RWPE2 (cell line): ENCODE measurements around the gene LHX2.

ENCODE experiments used
- ATAC-seq: fragments of 200-7000 bp; cut with Tn5 transposase; 3 replicates; pipeline ENCODE4 v1.9.1; 2021; ENCODE audit warnings: low read depth
- DNase-seq: peaks from one replicate; pipeline ENCODE4 v3.0.0-alpha.2; 2020; ENCODE audit warnings: low spot score
- H3K27ac ChIP-seq: fragments of 450-650 bp; 2 replicates; pipeline ENCODE4 v1.5.1; 2017; ENCODE audit warnings: mild to moderate bottlenecking; ENCODE audit not compliant: poor library complexity, severe bottlenecking
- H3K27me3 ChIP-seq: fragments of 250-450 bp; sonication (Bioruptor Pico); 2 replicates; pipeline ENCODE4 v1.5.1; 2021; ENCODE audit warnings: mild to moderate bottlenecking, moderate library complexity; ENCODE audit not compliant: insufficient read depth, poor library complexity, severe bottlenecking
- H3K36me3 ChIP-seq: fragments of 250-450 bp; sonication (Bioruptor Pico); 2 replicates; pipeline ENCODE4 v1.5.1; 2020; ENCODE audit warnings: low read depth, mild to moderate bottlenecking, moderate library complexity
- H3K4me1 ChIP-seq: fragments of 250-450 bp; sonication (Bioruptor Pico); 2 replicates; pipeline ENCODE4 v1.5.1; 2021; ENCODE audit warnings: mild to moderate bottlenecking, moderate library complexity; ENCODE audit not compliant: insufficient read depth, poor library complexity, severe bottlenecking
- H3K4me3 ChIP-seq: fragments of 250-450 bp; sonication (Bioruptor Pico); 2 replicates; pipeline ENCODE4 v1.5.1; 2021; ENCODE audit warnings: mild to moderate bottlenecking, moderate library complexity; ENCODE audit not compliant: severe bottlenecking
- H3K9me3 ChIP-seq: fragments of 250-450 bp; sonication (Bioruptor Pico); 2 replicates; pipeline ENCODE4 v1.5.1; 2021; ENCODE audit warnings: mild to moderate bottlenecking, moderate library complexity; ENCODE audit not compliant: severe bottlenecking
- TF ChIP-seq, protein P1 (sequence below): fragments of 450-650 bp; IDR thresholded peaks from one replicate; pipeline ENCODE4 v1.5.1; 2017; ENCODE audit warnings: mild to moderate bottlenecking, moderate library complexity; ENCODE audit not compliant: poor library complexity, severe bottlenecking

The LHX2 gene

DNA sequence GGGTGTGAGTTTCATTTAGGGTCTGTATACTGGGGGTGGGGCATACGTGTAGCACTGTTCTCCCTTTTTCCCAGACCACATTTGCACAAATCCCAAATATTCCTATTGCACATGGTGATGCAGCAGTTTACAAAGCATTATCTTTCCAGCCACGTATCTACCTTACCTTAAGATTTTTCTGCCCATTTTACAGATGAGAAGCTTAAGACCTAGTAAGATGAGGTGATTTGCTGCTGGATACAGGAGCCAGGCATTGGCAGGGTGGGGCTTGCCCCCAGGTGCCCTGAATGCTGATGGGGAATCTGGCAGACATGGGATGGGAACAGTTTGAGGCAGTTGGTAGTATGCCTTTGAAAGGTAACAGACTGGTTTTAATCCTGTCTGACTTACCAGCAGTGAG is 12.5 kb downstream of the LHX2 start:
- DNase-seq (no peak), ATAC-seq (no peak)
- Histone ChIP-seq H3K4me1 (no peaks in the 10 kb centered on the region), H3K27me3 (peaks cover 62% of the 10 kb centered on the region), H3K36me3 (no peaks in the 10 kb centered on the region), H3K4me3 (no peak overlapping the region), H3K27ac (no peak overlapping the region), H3K9me3 (no peaks in the 10 kb centered on the region)
- TF ChIP-seq, protein P1, sequence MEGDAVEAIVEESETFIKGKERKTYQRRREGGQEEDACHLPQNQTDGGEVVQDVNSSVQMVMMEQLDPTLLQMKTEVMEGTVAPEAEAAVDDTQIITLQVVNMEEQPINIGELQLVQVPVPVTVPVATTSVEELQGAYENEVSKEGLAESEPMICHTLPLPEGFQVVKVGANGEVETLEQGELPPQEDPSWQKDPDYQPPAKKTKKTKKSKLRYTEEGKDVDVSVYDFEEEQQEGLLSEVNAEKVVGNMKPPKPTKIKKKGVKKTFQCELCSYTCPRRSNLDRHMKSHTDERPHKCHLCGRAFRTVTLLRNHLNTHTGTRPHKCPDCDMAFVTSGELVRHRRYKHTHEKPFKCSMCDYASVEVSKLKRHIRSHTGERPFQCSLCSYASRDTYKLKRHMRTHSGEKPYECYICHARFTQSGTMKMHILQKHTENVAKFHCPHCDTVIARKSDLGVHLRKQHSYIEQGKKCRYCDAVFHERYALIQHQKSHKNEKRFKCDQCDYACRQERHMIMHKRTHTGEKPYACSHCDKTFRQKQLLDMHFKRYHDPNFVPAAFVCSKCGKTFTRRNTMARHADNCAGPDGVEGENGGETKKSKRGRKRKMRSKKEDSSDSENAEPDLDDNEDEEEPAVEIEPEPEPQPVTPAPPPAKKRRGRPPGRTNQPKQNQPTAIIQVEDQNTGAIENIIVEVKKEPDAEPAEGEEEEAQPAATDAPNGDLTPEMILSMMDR = no peak

DNA sequence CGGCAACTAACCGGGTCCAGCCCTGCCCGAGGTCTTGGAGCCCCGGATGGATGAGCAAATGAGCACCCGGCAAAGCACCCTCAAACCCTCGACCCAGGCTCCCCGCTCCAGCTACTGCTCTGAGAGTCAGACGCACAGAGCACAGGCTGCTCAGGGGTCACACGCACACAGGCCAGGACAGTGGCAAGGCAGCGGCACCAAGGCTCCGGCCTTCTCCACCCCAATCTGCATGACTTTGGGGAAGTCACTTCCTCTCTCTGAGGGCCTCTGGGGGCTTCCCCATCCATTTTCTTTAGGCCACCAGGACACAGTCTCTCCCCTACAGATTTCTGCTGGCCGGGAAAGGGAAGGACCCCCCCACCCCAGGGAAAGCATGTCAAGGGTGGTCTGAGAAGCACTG is 18.0 kb downstream of the LHX2 start:
- no peak for DNase-seq

DNA sequence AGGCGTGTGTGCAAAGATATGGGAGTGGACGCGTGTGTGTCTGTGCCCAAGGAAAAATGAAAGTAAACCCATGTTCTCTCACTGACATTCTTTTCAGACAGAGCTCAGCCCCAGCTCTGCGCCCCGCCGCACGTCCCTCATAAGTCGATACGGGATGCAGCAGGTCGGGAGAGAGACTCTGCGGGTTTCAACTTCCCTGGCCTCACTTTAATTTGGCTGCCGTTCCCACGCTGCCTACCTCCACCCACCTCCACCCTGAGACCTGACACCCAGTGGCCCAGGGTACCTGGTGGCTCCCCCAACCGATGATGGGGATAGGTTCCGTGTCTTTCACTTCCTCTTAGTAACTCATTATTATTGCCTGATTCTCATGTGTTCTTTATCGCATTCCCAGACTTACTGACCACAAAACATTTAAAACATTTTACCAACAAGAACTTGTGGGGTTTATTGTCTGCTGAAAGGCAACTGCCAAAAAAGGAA is 19.4 kb downstream of the LHX2 start:
- TF ChIP-seq, protein P1 = no peak
- H3K36me3 ChIP-seq = no peaks in the 10 kb centered on the region
- no peaks in the 10 kb centered on the region for H3K4me1 ChIP-seq
- peaks cover 21% of the 10 kb centered on the region for H3K27me3 ChIP-seq
- no peak for DNase-seq
- no peak overlapping the region for H3K27ac ChIP-seq
- H3K9me3 ChIP-seq = no peaks in the 10 kb centered on the region
- no peak for ATAC-seq
- H3K4me3 ChIP-seq = no peak overlapping the region

More for the DNA sequence above, 18.0 kb downstream of the LHX2 start:
- H3K4me3 ChIP-seq = no peak overlapping the region
- peaks cover 29% of the 10 kb centered on the region for H3K27me3 ChIP-seq
- no peaks in the 10 kb centered on the region for H3K36me3 ChIP-seq
- H3K4me1 ChIP-seq = no peaks in the 10 kb centered on the region
- ATAC-seq = no peak
- TF ChIP-seq, protein P1 = no peak
- H3K27ac ChIP-seq = no peak overlapping the region
- H3K9me3 ChIP-seq = no peaks in the 10 kb centered on the region

DNA sequence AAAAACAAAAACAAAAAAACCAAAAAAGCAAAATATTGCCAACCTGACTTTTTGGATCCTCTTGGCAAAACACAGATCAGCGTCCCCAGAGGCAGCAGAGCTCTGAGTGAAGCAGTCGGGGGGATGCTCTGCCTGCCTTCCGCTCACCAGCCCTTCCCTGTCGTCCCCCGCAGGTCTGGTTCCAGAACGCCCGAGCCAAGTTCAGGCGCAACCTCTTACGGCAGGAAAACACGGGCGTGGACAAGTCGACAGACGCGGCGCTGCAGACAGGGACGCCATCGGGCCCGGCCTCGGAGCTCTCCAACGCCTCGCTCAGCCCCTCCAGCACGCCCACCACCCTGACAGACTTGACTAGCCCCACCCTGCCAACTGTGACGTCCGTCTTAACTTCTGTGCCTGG is 20.7 kb downstream of the LHX2 start:
- Histone ChIP-seq H3K4me1 (no peaks in the 10 kb centered on the region), H3K27ac (no peak overlapping the region), H3K4me3 (no peak overlapping the region), H3K36me3 (no peaks in the 10 kb centered on the region), H3K9me3 (no peaks in the 10 kb centered on the region), H3K27me3 (peaks cover 21% of the 10 kb centered on the region)
- ATAC-seq (no peak), DNase-seq (no peak)
- TF ChIP-seq, protein P1 = no peak

DNA sequence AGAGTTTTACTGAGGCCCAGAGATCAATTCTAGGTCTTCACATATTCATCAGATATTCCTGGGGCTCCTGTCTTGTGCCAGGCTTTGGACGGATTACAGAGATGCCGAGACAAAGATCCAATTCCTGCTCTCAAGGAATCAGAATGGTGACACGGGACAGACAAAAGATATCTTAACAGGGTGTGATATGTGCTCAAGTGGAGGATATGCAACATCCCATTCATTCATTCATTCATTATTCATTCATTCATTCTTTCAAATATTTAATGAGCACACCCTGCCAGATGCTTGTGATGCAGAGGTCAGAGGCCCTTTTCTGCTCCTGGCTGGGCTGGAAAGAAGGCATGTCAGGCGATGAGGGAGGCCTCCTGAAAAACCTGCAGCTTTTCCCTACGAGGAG is 21.8 kb downstream of the LHX2 start:
- TF ChIP-seq, protein P1 = no peak
- Histone ChIP-seq H3K27me3 (peaks cover 21% of the 10 kb centered on the region), H3K36me3 (no peaks in the 10 kb centered on the region), H3K4me3 (no peak overlapping the region), H3K4me1 (no peaks in the 10 kb centered on the region), H3K9me3 (no peaks in the 10 kb centered on the region), H3K27ac (no peak overlapping the region)
- DNase-seq = no peak
- ATAC-seq = no peak
